IMR-90 (cell line): ENCODE measurements around the gene TRAPPC3L.

Experiments used
- CEBPB ChIP-seq: IDR thresholded peaks from 2 replicates; pipeline ENCODE4 v1.6.1; 2012; ENCODE audit warnings: low read depth, low read length, improper control_type of control experiment
- CHD1 ChIP-seq: IDR thresholded peaks from 2 replicates; pipeline ENCODE4 v1.6.1; 2012; ENCODE audit warnings: low read depth, low read length, improper control_type of control experiment
- FOS ChIP-seq: fragments of 150-350 bp; IDR thresholded peaks from 2 replicates; pipeline ENCODE4 v1.6.1; 2016; ENCODE audit warnings: low read depth, low read length
- NFE2L2 ChIP-seq: fragments of 150-350 bp; IDR thresholded peaks from 2 replicates; pipeline ENCODE4 v1.6.1; 2016; ENCODE audit warnings: low read depth, mild to moderate bottlenecking, low read length
- POLR2A ChIP-seq: IDR thresholded peaks from 2 replicates; pipeline ENCODE4 v1.6.1; 2012; ENCODE audit warnings: mild to moderate bottlenecking, low read depth, low read length
- RAD21 ChIP-seq: IDR thresholded peaks from 2 replicates; pipeline ENCODE4 v1.6.1; 2012; ENCODE audit warnings: low read length, improper control_type of control experiment
- TF ChIP-seq, protein P1 (sequence below): conservative IDR thresholded peaks from 2 replicates; pipeline ENCODE4 v1.5.1; 2012; ENCODE audit warnings: mild to moderate bottlenecking, low read depth, low read length, improper control_type of control experiment
- TF ChIP-seq, protein P2 (sequence below): fragments of 150-350 bp; IDR thresholded peaks from 2 replicates; pipeline ENCODE4 v1.6.1; 2017; ENCODE audit warnings: mild to moderate bottlenecking, antibody characterized with exemption, low read length, low read depth

DNA sequence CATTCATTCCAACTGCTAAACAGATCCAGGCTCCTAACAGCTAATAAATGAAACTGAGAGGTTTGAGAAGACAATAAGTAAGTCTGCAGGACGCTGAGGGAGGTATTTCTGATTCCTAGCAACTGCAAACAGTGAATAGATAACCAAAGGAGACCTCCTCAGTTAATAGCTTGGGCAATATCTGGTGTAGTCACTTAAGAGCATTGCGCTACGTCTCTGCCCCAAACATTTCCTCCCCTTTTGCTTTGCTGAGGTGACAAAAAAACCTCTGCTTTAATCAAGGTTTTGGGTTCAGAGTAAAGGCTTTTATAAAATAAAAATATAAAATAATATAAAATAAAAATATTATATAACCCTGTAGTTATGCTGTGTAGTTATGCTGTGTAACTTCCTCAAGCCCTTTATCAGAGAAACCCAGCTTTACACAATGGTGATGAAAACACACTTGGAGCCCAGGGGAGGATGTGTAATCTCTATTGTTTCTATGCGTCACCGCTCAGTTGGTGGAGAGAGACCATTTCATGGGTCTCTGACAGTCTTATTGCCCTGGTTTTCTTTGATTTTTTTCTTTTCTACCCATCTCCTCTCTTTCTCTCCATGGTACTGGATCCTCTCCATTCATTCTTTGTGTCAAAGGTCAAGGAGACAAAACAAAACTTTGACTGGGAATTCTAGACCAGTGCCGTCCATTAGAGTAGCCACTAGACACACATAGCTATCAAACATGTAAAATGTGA is 53.0 kb downstream of the TRAPPC3L start:
- TF ChIP-seq, protein P1, sequence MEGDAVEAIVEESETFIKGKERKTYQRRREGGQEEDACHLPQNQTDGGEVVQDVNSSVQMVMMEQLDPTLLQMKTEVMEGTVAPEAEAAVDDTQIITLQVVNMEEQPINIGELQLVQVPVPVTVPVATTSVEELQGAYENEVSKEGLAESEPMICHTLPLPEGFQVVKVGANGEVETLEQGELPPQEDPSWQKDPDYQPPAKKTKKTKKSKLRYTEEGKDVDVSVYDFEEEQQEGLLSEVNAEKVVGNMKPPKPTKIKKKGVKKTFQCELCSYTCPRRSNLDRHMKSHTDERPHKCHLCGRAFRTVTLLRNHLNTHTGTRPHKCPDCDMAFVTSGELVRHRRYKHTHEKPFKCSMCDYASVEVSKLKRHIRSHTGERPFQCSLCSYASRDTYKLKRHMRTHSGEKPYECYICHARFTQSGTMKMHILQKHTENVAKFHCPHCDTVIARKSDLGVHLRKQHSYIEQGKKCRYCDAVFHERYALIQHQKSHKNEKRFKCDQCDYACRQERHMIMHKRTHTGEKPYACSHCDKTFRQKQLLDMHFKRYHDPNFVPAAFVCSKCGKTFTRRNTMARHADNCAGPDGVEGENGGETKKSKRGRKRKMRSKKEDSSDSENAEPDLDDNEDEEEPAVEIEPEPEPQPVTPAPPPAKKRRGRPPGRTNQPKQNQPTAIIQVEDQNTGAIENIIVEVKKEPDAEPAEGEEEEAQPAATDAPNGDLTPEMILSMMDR: no peak
- TF ChIP-seq, protein P2, sequence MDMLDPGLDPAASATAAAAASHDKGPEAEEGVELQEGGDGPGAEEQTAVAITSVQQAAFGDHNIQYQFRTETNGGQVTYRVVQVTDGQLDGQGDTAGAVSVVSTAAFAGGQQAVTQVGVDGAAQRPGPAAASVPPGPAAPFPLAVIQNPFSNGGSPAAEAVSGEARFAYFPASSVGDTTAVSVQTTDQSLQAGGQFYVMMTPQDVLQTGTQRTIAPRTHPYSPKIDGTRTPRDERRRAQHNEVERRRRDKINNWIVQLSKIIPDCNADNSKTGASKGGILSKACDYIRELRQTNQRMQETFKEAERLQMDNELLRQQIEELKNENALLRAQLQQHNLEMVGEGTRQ: no peak
- TF ChIP-seq CEBPB (no peak), NFE2L2 (no peak), RAD21 (no peak), FOS (no peak), CHD1 (no peak), POLR2A (no peak)
